IMR-90 (cell line): ENCODE data around the gene NEO1. TPM values are rescaled to one million over a fixed set of nuclear protein-coding genes. Genes with fewer than 3 reads are reported as not detected.

Experiments used
- ATAC-seq: fragments of 200-7000 bp; cut with Tn5 transposase; 2 replicates; pipeline ENCODE4 v1.9.1; 2020; ENCODE audit warnings: low read depth, mild to moderate bottlenecking, moderate library complexity
- BruUV-seq: library from RNA; stranded (reverse); fragments of 400-500 nt; replicated peaks from 2 replicates; lab custom pipeline; 2021; lab: Mats Ljungman, UMichigan
- CTCF ChIA-PET: fragments of 300-600 bp; formaldehyde crosslinking; extraction: SDS; loops from one replicate; lab custom pipeline; 2021; ENCODE audit warnings: antibody characterized with exemption; lab: Yijun Ruan, JAX
- POLR2A ChIA-PET: fragments of 300-600 bp; sonication (Branson Sonifier 250); formaldehyde crosslinking; loops from one replicate; lab custom pipeline; 2022; ENCODE audit warnings: antibody characterized with exemption; ENCODE audit not compliant: unreplicated experiment; lab: Charles Lee
- DNase-seq: peaks from one replicate; pipeline ENCODE4 v3.0.0; 2013
- H2AFZ ChIP-seq: replicated peaks from 2 replicates; pipeline ENCODE3; 2013; ENCODE audit warnings: low read length, mild to moderate bottlenecking; ENCODE audit not compliant: poor library complexity
- H2AK5ac ChIP-seq: 2 replicates; pipeline ENCODE4 v1.6.1; 2013; ENCODE audit warnings: low read depth, low read length, inconsistent platforms
- H2AK9ac ChIP-seq: replicated peaks from 2 replicates; pipeline ENCODE3; 2013; ENCODE audit warnings: mild to moderate bottlenecking, low read depth, low read length, moderate library complexity; ENCODE audit not compliant: poor library complexity
- H2BK120ac ChIP-seq: 2 replicates; pipeline ENCODE4 v1.6.1; 2013; ENCODE audit warnings: low read depth, low read length, inconsistent platforms
- H2BK15ac ChIP-seq: 3 replicates; pipeline ENCODE4 v1.6.1; 2013; ENCODE audit warnings: low read depth, low read length, inconsistent platforms
- H2BK20ac ChIP-seq: 2 replicates; pipeline ENCODE4 v1.6.1; 2013; ENCODE audit warnings: low read depth, mild to moderate bottlenecking, inconsistent platforms, low read length, moderate library complexity
- H2BK5ac ChIP-seq: 2 replicates; pipeline ENCODE4 v1.6.1; 2013; ENCODE audit warnings: mild to moderate bottlenecking, low read depth, low read length, inconsistent platforms; ENCODE audit not compliant: poor library complexity, severe bottlenecking
- H3K14ac ChIP-seq: replicated peaks from 2 replicates; pipeline ENCODE4 v1.6.1; 2013; ENCODE audit warnings: low read depth, low read length, inconsistent platforms
- H3K18ac ChIP-seq: 2 replicates; pipeline ENCODE4 v1.6.1; 2013; ENCODE audit warnings: low read depth, low read length, control low read depth
- H3K23ac ChIP-seq: 2 replicates; pipeline ENCODE4 v1.6.1; 2013; ENCODE audit warnings: low read depth, low read length, inconsistent platforms
- H3K27ac ChIP-seq: 2 replicates; pipeline ENCODE4 v1.5.1; 2013; ENCODE audit warnings: mild to moderate bottlenecking, control low read depth, low read length; ENCODE audit not compliant: insufficient read depth
- H3K27me3 ChIP-seq: 2 replicates; pipeline ENCODE4 v1.6.1; 2013; ENCODE audit warnings: low read length; ENCODE audit not compliant: control insufficient read depth, insufficient read depth
- H3K36me3 ChIP-seq: 2 replicates; pipeline ENCODE4 v1.6.1; 2013; ENCODE audit warnings: low read length, mixed read lengths; ENCODE audit not compliant: control insufficient read depth, insufficient read depth
- H3K4ac ChIP-seq: 2 replicates; pipeline ENCODE4 v1.6.1; 2013; ENCODE audit warnings: low read depth, low read length, inconsistent platforms
- H3K4me1 ChIP-seq: 2 replicates; pipeline ENCODE4 v1.6.1; 2013; ENCODE audit warnings: low read length, mixed read lengths; ENCODE audit not compliant: control insufficient read depth, insufficient read depth
- H3K4me2 ChIP-seq: 2 replicates; pipeline ENCODE4 v1.6.1; 2013; ENCODE audit warnings: low read depth, mild to moderate bottlenecking, control low read depth, low read length, moderate library complexity
- H3K4me3 ChIP-seq: 2 replicates; pipeline ENCODE4 v1.5.1; 2013; ENCODE audit warnings: low read depth, mild to moderate bottlenecking, control low read depth, low read length, moderate library complexity; ENCODE audit not compliant: insufficient read depth
- H3K56ac ChIP-seq: 2 replicates; pipeline ENCODE4 v1.6.1; 2013; ENCODE audit warnings: low read length, inconsistent platforms; ENCODE audit not compliant: insufficient read depth; ENCODE audit errors: extremely low read depth
- H3K79me1 ChIP-seq, 2 experiments: 2 replicates each; pipeline ENCODE4 v1.6.1; 2013; ENCODE audit warnings: low read length in 2 of 2, inconsistent platforms in 1 of 2, low read depth in 1 of 2
- H3K9ac ChIP-seq: 2 replicates; pipeline ENCODE4 v1.6.1; 2013; ENCODE audit warnings: low read depth, low read length, control low read depth
- H3K9me1 ChIP-seq: 2 replicates; pipeline ENCODE4 v1.6.1; 2013; ENCODE audit warnings: low read length, inconsistent platforms; ENCODE audit not compliant: insufficient read depth
- H3K9me3 ChIP-seq: 2 replicates; pipeline ENCODE4 v1.6.1; 2013; ENCODE audit warnings: low read length; ENCODE audit not compliant: control insufficient read depth, insufficient read depth
- H4K20me1 ChIP-seq: 2 replicates; pipeline ENCODE4 v1.6.1; 2013; ENCODE audit warnings: low read length, inconsistent platforms; ENCODE audit not compliant: insufficient read depth
- H4K5ac ChIP-seq: 2 replicates; pipeline ENCODE4 v1.6.1; 2013; ENCODE audit warnings: mild to moderate bottlenecking, low read depth, low read length, control low read depth
- H4K8ac ChIP-seq, 2 experiments: 2 replicates each; pipeline ENCODE4 v1.6.1; 2013; ENCODE audit warnings: low read depth in 2 of 2, low read length in 2 of 2, control low read depth in 1 of 2, inconsistent platforms in 1 of 2
- H4K91ac ChIP-seq: 2 replicates; pipeline ENCODE4 v1.6.1; 2013; ENCODE audit warnings: low read depth, low read length, inconsistent platforms; ENCODE audit not compliant: insufficient read depth
- BHLHE40 ChIP-seq: fragments of 150-350 bp; IDR thresholded peaks from 2 replicates; pipeline ENCODE4 v1.6.1; 2016; ENCODE audit warnings: mild to moderate bottlenecking, low read depth, low read length
- CEBPB ChIP-seq: IDR thresholded peaks from 2 replicates; pipeline ENCODE4 v1.6.1; 2012; ENCODE audit warnings: low read depth, low read length, improper control_type of control experiment
- FOS ChIP-seq: fragments of 150-350 bp; IDR thresholded peaks from 2 replicates; pipeline ENCODE4 v1.6.1; 2016; ENCODE audit warnings: low read depth, low read length
- MAFK ChIP-seq: IDR thresholded peaks from 2 replicates; pipeline ENCODE4 v1.6.1; 2012; ENCODE audit warnings: low read depth, low read length, improper control_type of control experiment
- MAZ ChIP-seq: IDR thresholded peaks from 2 replicates; pipeline ENCODE4 v1.6.1; 2012; ENCODE audit warnings: low read depth, mild to moderate bottlenecking, low read length, improper control_type of control experiment, moderate library complexity, borderline replicate concordance
- POLR2A ChIP-seq: IDR thresholded peaks from 2 replicates; pipeline ENCODE4 v1.6.1; 2012; ENCODE audit warnings: mild to moderate bottlenecking, low read depth, low read length
- RAD21 ChIP-seq: IDR thresholded peaks from 2 replicates; pipeline ENCODE4 v1.6.1; 2012; ENCODE audit warnings: low read length, improper control_type of control experiment
- SMC3 ChIP-seq: fragments of 150-350 bp; IDR thresholded peaks from 2 replicates; pipeline ENCODE4 v1.6.1; 2016; ENCODE audit warnings: low read depth, mild to moderate bottlenecking, antibody characterized with exemption, low read length, moderate library complexity
- WGBS, 2 experiments: methylation state at CpG; one replicate each; pipeline versions ENCODE4 v1.1.5 to v1.1.7; 2013; ENCODE audit warnings: missing lambda C conversion rate in 2 of 2; ENCODE audit not compliant: insufficient read length in 1 of 2; ENCODE audit errors: extremely low coverage in 2 of 2; 5-methylcytosine and 5-hydroxymethylcytosine counted together
- dilution Hi-C: fragments of 300-500 bp; cut with HindIII; formaldehyde crosslinking; loops from one replicate; pipeline ENCODE4 v1.14.3; 2018; ENCODE audit warnings: low sequenced_read_pairs; ENCODE audit not compliant: unreplicated experiment
- in situ Hi-C: fragments of 300-500 bp; cut with MboI; formaldehyde crosslinking; loops from 3 replicates; pipeline ENCODE4 v1.14.3; 2019; ENCODE audit warnings: low sequenced_read_pairs, inconsistent platforms, mixed read lengths
- intact Hi-C: fragments of 100-400 bp; cut with micrococcal nuclease; formaldehyde crosslinking; loops from 2 replicates; pipeline ENCODE4 v1.10.0; 2022
- polyA plus RNA-seq, 3 experiments: library from polyadenylated mRNA; depleted of rRNA; stranded (reverse); fragments of >200 nt; gene quantifications; 2 replicates each; pipeline ENCODE4 v1.2.3, GENCODE V29; 2012; ENCODE audit warnings: low replicate concordance in 1 of 3
- total RNA-seq: library from RNA; depleted of rRNA; stranded (reverse); fragments of >200 nt; gene quantifications from 2 replicates; pipeline ENCODE4 v1.2.3, GENCODE V29; 2012
- TF ChIP-seq, protein P1 (sequence below): conservative IDR thresholded peaks from 2 replicates; pipeline ENCODE4 v1.5.1; 2012; ENCODE audit warnings: mild to moderate bottlenecking, low read depth, low read length, improper control_type of control experiment
- TF ChIP-seq, protein P2 (sequence below): fragments of 150-350 bp; IDR thresholded peaks from 2 replicates; pipeline ENCODE4 v1.6.1; 2017; ENCODE audit warnings: mild to moderate bottlenecking, antibody characterized with exemption, low read length, low read depth

NEO1 gene
- total and polyA plus RNA-seq, 2 of the 4 experiments (the other 2 are of a cell fraction) = 16.3 to 18.5 TPM

DNA sequence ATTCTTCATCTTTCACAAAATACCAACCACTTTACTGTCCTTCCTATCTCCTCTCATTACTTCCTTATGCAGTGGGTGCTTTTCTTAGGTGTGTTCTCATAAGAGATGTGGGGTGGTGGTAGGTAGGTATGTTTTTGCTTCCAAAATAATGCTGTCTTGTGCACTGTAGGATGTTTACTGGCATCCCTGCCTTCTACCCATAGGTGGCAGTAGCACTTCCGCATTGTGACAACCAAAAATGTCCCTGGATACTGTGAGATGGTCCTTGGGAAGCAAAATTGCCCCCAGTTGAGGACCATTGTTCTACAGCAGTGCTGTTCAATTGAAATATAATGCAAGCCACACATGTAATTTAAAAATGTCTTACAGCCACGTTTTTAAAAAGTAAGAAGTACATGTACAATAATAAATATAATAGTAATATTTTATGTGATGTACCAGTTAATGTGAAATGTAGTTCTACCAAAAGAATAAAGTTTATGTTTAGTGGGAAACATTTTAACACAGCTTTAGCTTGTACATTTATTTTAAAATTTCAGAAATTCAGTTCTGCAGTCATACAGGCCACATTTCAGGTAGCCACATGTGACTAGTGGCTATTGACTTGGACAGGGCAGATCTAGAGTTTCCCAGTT, 75.2 kb downstream of the NEO1 start:
- Histone ChIP-seq H3K14ac (no peak overlapping the region), H4K8ac (no peak overlapping the region), H3K9ac (no peak overlapping the region), H3K27ac (no peak overlapping the region), H3K18ac (no peak overlapping the region), H4K91ac (no peak overlapping the region), H2BK20ac (no peak overlapping the region), H3K56ac (no peak overlapping the region), H2BK15ac (no peak overlapping the region), H2BK5ac (no peak overlapping the region), H3K4me3 (no peak overlapping the region), H3K23ac (no peak overlapping the region), H3K9me1 (no peaks in the 10 kb centered on the region; the same call in 1 of the 2 replicates), H3K9me3 (no peaks in the 10 kb centered on the region), H3K4me2 (no peak overlapping the region), H2AFZ (no peak overlapping the region), H2BK120ac (no peak overlapping the region), H3K4me1 (no peaks in the 10 kb centered on the region), H3K36me3 (no peaks in the 10 kb centered on the region; the same call in 1 of the 2 replicates), H2AK9ac (no peak overlapping the region), H3K79me1 (no peaks in the 10 kb centered on the region), H3K27me3 (no peaks in the 10 kb centered on the region), H4K5ac (no peak overlapping the region), H4K20me1 (no peaks in the 10 kb centered on the region), H2AK5ac (no peak overlapping the region), H3K4ac (no peak overlapping the region)
- in situ Hi-C loops = loop anchor here (10.0 kb wide), 1 partner anchor 147 kb away; no protein-coding TSS in a partner anchor
- dilution Hi-C loops = no loop called here
- intact Hi-C loops = loop anchor here (2.0 to 5.0 kb wide), 2 partner anchors 113 to 145 kb away; no protein-coding TSS in a partner anchor
- no TSS peak for BruUV-seq
- ChIA-PET POLR2A (interaction anchor here (0.7 kb wide), 1 partner anchor 342 kb away, joined by 11 read pairs; no protein-coding TSS in a partner anchor), CTCF (no interaction called here)
- ATAC-seq = peak; percentile 89
- TF ChIP-seq SMC3 = peak; percentile 32; the same call in 1 of the 2 replicates
- no peak for TF ChIP-seq POLR2A
- no peak for TF ChIP-seq MAZ
- TF ChIP-seq BHLHE40 = no peak
- no peak for TF ChIP-seq FOS
- TF ChIP-seq, protein P1, sequence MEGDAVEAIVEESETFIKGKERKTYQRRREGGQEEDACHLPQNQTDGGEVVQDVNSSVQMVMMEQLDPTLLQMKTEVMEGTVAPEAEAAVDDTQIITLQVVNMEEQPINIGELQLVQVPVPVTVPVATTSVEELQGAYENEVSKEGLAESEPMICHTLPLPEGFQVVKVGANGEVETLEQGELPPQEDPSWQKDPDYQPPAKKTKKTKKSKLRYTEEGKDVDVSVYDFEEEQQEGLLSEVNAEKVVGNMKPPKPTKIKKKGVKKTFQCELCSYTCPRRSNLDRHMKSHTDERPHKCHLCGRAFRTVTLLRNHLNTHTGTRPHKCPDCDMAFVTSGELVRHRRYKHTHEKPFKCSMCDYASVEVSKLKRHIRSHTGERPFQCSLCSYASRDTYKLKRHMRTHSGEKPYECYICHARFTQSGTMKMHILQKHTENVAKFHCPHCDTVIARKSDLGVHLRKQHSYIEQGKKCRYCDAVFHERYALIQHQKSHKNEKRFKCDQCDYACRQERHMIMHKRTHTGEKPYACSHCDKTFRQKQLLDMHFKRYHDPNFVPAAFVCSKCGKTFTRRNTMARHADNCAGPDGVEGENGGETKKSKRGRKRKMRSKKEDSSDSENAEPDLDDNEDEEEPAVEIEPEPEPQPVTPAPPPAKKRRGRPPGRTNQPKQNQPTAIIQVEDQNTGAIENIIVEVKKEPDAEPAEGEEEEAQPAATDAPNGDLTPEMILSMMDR = peak; percentile 67
- TF ChIP-seq, protein P2, sequence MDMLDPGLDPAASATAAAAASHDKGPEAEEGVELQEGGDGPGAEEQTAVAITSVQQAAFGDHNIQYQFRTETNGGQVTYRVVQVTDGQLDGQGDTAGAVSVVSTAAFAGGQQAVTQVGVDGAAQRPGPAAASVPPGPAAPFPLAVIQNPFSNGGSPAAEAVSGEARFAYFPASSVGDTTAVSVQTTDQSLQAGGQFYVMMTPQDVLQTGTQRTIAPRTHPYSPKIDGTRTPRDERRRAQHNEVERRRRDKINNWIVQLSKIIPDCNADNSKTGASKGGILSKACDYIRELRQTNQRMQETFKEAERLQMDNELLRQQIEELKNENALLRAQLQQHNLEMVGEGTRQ = no peak
- peak; percentile 43 for TF ChIP-seq RAD21
- TF ChIP-seq MAFK = no peak
- no peak for TF ChIP-seq CEBPB
- no CpG with 5 or more reads among the region's 2 CpGs for WGBS, 2 experiments
- DNase-seq = peak; percentile 30
